ENCODE results near the gene MID1. TPM values are rescaled to one million over a fixed set of nuclear protein-coding genes. Genes with fewer than 3 reads are reported as not detected.

MID1 gene
- total RNA-seq, 1 experiment from 2014 or later = 9.7 TPM

- H3K9me3 Mint-ChIP-seq (ENCODE audit: unreplicated experiment) = peaks cover 8% of the 10 kb centered on the region
- H3K4me1 Mint-ChIP-seq (ENCODE audit: insufficient read depth, unreplicated experiment) = peaks cover 19% of the 10 kb centered on the region
- no peaks in the 10 kb centered on the region for H3K36me3 Mint-ChIP-seq (ENCODE audit: insufficient read depth, unreplicated experiment)
- no peaks in the 10 kb centered on the region for H3K27me3 Mint-ChIP-seq (ENCODE audit: insufficient read depth, unreplicated experiment)
- ChIA-PET POLR2A (no interaction called here), CTCF (interaction anchor here (1.0 to 2.1 kb wide), 2 partner anchors 83 to 89 kb away, joined by 4 to 6 read pairs; no protein-coding TSS in a partner anchor)
- no peak for DNase-seq (ENCODE audit: unreplicated experiment)
- intact Hi-C loops (cut with micrococcal nuclease) = no loop called here
- TF ChIP-seq CTCF (IDR thresholded peaks at IDR 0.05; ENCODE audit: unreplicated experiment) = no peak
- no peak overlapping the region for H3K27ac Mint-ChIP-seq (ENCODE audit: low read depth, unreplicated experiment)
- no TSS peak for BruUV-seq (replicated peaks)
- no peak overlapping the region for H3K4me3 Mint-ChIP-seq (ENCODE audit: unreplicated experiment)
These were observed 111.0 kb downstream of the MID1 start for GRCh38 chrX:10509397-10509796.

- Mint-ChIP-seq H3K27ac (ENCODE audit: low read depth, unreplicated experiment) (no peak overlapping the region), H3K27me3 (ENCODE audit: insufficient read depth, unreplicated experiment) (no peaks in the 10 kb centered on the region), H3K9me3 (ENCODE audit: unreplicated experiment) (peaks cover 8% of the 10 kb centered on the region), H3K4me1 (ENCODE audit: insufficient read depth, unreplicated experiment) (peaks cover 19% of the 10 kb centered on the region), H3K4me3 (ENCODE audit: unreplicated experiment) (no peak overlapping the region), H3K36me3 (ENCODE audit: insufficient read depth, unreplicated experiment) (no peaks in the 10 kb centered on the region)
- intact Hi-C loops (cut with micrococcal nuclease) = no loop called here
- ChIA-PET POLR2A (no interaction called here), CTCF (interaction anchor here (1.0 to 2.1 kb wide), 2 partner anchors 84 to 89 kb away, joined by 4 to 6 read pairs; no protein-coding TSS in a partner anchor)
- no peak for TF ChIP-seq CTCF (IDR thresholded peaks at IDR 0.05; ENCODE audit: unreplicated experiment)
- no TSS peak for BruUV-seq (replicated peaks)
- DNase-seq (ENCODE audit: unreplicated experiment) = no peak
These were observed 111.5 kb downstream of the MID1 start for GRCh38 chrX:10508891-10509290.

- ChIA-PET POLR2A (no interaction called here), CTCF (interaction anchor here (2.1 kb wide), 1 partner anchor 90 kb away, joined by 6 read pairs; no protein-coding TSS in a partner anchor)
- peaks cover 8% of the 10 kb centered on the region for H3K9me3 Mint-ChIP-seq (ENCODE audit: unreplicated experiment)
- no peak overlapping the region for H3K27ac Mint-ChIP-seq (ENCODE audit: low read depth, unreplicated experiment)
- no peak for TF ChIP-seq CTCF (IDR thresholded peaks at IDR 0.05; ENCODE audit: unreplicated experiment)
- H3K36me3 Mint-ChIP-seq (ENCODE audit: insufficient read depth, unreplicated experiment) = no peaks in the 10 kb centered on the region
- intact Hi-C loops (cut with micrococcal nuclease) = no loop called here
- peaks cover 19% of the 10 kb centered on the region for H3K4me1 Mint-ChIP-seq (ENCODE audit: insufficient read depth, unreplicated experiment)
- DNase-seq (ENCODE audit: unreplicated experiment) = no peak
- no peaks in the 10 kb centered on the region for H3K27me3 Mint-ChIP-seq (ENCODE audit: insufficient read depth, unreplicated experiment)
- no peak overlapping the region for H3K4me3 Mint-ChIP-seq (ENCODE audit: unreplicated experiment)
- no TSS peak for BruUV-seq (replicated peaks)
These were observed 112.5 kb downstream of the MID1 start for GRCh38 chrX:10507876-10508275.

- H3K27me3 Mint-ChIP-seq (ENCODE audit: insufficient read depth, unreplicated experiment) = no peaks in the 10 kb centered on the region
- POLR2A ChIA-PET = no interaction called here
- no peaks in the 10 kb centered on the region for H3K36me3 Mint-ChIP-seq (ENCODE audit: insufficient read depth, unreplicated experiment)
- CTCF ChIA-PET = no interaction called here
- no peak for DNase-seq (ENCODE audit: unreplicated experiment)
- no TSS peak for BruUV-seq (replicated peaks)
- H3K27ac Mint-ChIP-seq (ENCODE audit: low read depth, unreplicated experiment) = no peak overlapping the region
- H3K4me3 Mint-ChIP-seq (ENCODE audit: unreplicated experiment) = no peak overlapping the region
- peaks cover 8% of the 10 kb centered on the region for H3K9me3 Mint-ChIP-seq (ENCODE audit: unreplicated experiment)
- no peak for TF ChIP-seq CTCF (IDR thresholded peaks at IDR 0.05; ENCODE audit: unreplicated experiment)
- intact Hi-C loops (cut with micrococcal nuclease) = no loop called here
- peaks cover 14% of the 10 kb centered on the region for H3K4me1 Mint-ChIP-seq (ENCODE audit: insufficient read depth, unreplicated experiment)
These were observed 113.2 kb downstream of the MID1 start for GRCh38 chrX:10507181-10507580.
